ENCODE data around the gene SCIN.

DNA sequence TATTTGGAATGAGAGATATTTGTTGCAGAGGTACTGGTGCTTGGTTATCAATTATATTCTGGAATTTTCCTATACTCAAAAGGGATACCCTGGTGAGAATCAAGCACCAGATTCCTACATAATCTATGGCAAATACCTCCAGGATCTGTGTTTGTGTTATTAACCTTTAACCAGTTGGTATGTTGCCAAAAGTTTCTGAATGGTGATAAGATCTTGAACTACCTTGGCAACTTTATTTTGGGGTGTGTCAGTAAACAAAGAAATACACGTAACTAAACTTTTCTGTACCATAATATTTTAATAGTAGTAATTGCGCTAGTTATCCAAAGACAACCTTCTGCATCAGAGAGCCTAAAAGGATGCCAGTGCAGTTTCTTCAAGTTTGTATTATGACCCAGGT lies 13.4 kb downstream of the SCIN start:
- TF ChIP-seq, protein P1, sequence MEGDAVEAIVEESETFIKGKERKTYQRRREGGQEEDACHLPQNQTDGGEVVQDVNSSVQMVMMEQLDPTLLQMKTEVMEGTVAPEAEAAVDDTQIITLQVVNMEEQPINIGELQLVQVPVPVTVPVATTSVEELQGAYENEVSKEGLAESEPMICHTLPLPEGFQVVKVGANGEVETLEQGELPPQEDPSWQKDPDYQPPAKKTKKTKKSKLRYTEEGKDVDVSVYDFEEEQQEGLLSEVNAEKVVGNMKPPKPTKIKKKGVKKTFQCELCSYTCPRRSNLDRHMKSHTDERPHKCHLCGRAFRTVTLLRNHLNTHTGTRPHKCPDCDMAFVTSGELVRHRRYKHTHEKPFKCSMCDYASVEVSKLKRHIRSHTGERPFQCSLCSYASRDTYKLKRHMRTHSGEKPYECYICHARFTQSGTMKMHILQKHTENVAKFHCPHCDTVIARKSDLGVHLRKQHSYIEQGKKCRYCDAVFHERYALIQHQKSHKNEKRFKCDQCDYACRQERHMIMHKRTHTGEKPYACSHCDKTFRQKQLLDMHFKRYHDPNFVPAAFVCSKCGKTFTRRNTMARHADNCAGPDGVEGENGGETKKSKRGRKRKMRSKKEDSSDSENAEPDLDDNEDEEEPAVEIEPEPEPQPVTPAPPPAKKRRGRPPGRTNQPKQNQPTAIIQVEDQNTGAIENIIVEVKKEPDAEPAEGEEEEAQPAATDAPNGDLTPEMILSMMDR (IDR thresholded peaks at IDR 0.05), result no peak
- TF ChIP-seq ELF1 (IDR thresholded peaks at IDR 0.05), result no peak

Measured in SK-N-SH (cell line).